SU-DHL-6 (cell line): ENCODE measurements around the gene CATSPERE.

Experiments
- H2AFZ ChIP-seq: fragments of 200-600 bp; sonication (generic); 2 replicates; pipeline ENCODE4 v1.6.1; 2014; ENCODE audit warnings: low read depth, mild to moderate bottlenecking, moderate library complexity, mixed read lengths, antibody characterized with exemption, low read length; ENCODE audit not compliant: severe bottlenecking
- H3F3A ChIP-seq: fragments of 200-600 bp; shearing (Covaris generic); 2 replicates; pipeline ENCODE4 v1.6.0; 2016; ENCODE audit warnings: antibody characterized with exemption, mild to moderate bottlenecking; ENCODE audit not compliant: insufficient read depth
- H3K27ac ChIP-seq: fragments of 200-600 bp; sonication (generic); 2 replicates; pipeline ENCODE4 v1.5.1; 2016; ENCODE audit warnings: low read depth, mild to moderate bottlenecking, low read length, moderate library complexity, mixed read lengths
- H3K27me3 ChIP-seq: fragments of 200-600 bp; sonication (generic), shearing (Covaris generic); 2 replicates; pipeline ENCODE4 v1.6.0; 2014; ENCODE audit warnings: mild to moderate bottlenecking, low read length
- H3K36me3 ChIP-seq: fragments of 200-600 bp; sonication (generic); 2 replicates; pipeline ENCODE4 v1.6.1; 2014; ENCODE audit warnings: mild to moderate bottlenecking, low read length, mixed read lengths
- H3K4me2 ChIP-seq: fragments of 300-600, 200-600 bp; shearing (Covaris generic), sonication (generic); 2 replicates; pipeline ENCODE4 v1.6.0; 2014; ENCODE audit warnings: low read length, low read depth, mild to moderate bottlenecking; ENCODE audit not compliant: poor library complexity, severe bottlenecking
- H3K4me3 ChIP-seq: fragments of 200-600 bp; sonication (generic); 2 replicates; pipeline ENCODE4 v1.5.1; 2014; ENCODE audit warnings: antibody characterized with exemption, low read length, mild to moderate bottlenecking, mixed read lengths; ENCODE audit not compliant: insufficient read depth, poor library complexity, severe bottlenecking
- H3K79me2 ChIP-seq: fragments of 200-600 bp; sonication (generic); 2 replicates; pipeline ENCODE4 v1.6.1; 2014; ENCODE audit warnings: mild to moderate bottlenecking, low read length, moderate library complexity; ENCODE audit not compliant: insufficient read depth
- H3K9ac ChIP-seq: fragments of 200-600 bp; sonication (generic); 2 replicates; pipeline ENCODE4 v1.7.0; 2014; ENCODE audit warnings: mild to moderate bottlenecking, low read length
- H3K9me2 ChIP-seq: fragments of 200-600 bp; sonication (generic); replicated peaks from 2 replicates; pipeline ENCODE4 v1.6.1; 2014; ENCODE audit warnings: low read length; ENCODE audit not compliant: insufficient read depth
- H3K9me3 ChIP-seq: fragments of 200-600 bp; sonication (generic); 2 replicates; pipeline ENCODE4 v1.6.1; 2014; ENCODE audit warnings: low read length, mixed read lengths; ENCODE audit not compliant: insufficient read depth
- H4K20me1 ChIP-seq: fragments of 200-600 bp; sonication (generic); 2 replicates; pipeline ENCODE4 v1.6.1; 2014; ENCODE audit warnings: low read depth, mild to moderate bottlenecking, antibody characterized with exemption, low read length, moderate library complexity, mixed read lengths
- EZH2phosphoT487 ChIP-seq: fragments of 200-600 bp; sonication (generic), shearing (Covaris generic); conservative IDR thresholded peaks from 2 replicates; pipeline ENCODE4 v1.6.1; 2018; ENCODE audit warnings: mild to moderate bottlenecking, antibody characterized with exemption, low read length, moderate library complexity, mixed read lengths
- TF ChIP-seq, protein P1 (sequence below): fragments of 200-600 bp; sonication (generic); IDR thresholded peaks from one replicate; pipeline ENCODE4 v1.5.1; 2017; ENCODE audit warnings: antibody characterized with exemption, mild to moderate bottlenecking, low read length, moderate library complexity; ENCODE audit not compliant: insufficient read depth, poor library complexity, severe bottlenecking

Gene CATSPERE

DNA sequence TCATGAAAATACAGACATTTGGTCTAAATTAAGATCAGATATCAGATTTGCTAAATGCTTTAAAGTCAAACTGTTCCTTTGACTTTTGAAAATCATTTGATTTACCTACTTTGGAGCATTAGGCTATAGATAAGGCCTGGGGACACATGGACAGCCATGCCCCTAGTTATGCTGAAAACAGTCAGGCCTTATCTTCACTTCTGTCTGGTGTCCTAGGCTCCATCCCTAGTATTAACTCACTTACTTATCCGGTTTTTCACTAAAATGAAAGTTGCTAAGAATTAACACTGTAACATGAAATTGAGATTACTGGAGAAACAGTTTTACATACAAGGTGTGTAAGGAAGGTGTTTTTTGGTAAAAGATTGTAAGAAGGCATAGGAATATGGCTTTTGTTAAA is 4.5 kb upstream of the CATSPERE start:
- no peak overlapping the region for H3K9ac ChIP-seq
- no peaks in the 10 kb centered on the region for H3K27me3 ChIP-seq
- no peaks in the 10 kb centered on the region for H3F3A ChIP-seq
- H3K36me3 ChIP-seq, result 0 out of 2 replicates have a peak, but pooled peaks cover 5% of the 10 kb centered on the region
- H3K9me3 ChIP-seq, result peaks cover 4% of the 10 kb centered on the region; the same call in 1 of the 2 replicates
- H4K20me1 ChIP-seq, result no peaks in the 10 kb centered on the region
- TF ChIP-seq EZH2phosphoT487, result no peak
- TF ChIP-seq, protein P1, sequence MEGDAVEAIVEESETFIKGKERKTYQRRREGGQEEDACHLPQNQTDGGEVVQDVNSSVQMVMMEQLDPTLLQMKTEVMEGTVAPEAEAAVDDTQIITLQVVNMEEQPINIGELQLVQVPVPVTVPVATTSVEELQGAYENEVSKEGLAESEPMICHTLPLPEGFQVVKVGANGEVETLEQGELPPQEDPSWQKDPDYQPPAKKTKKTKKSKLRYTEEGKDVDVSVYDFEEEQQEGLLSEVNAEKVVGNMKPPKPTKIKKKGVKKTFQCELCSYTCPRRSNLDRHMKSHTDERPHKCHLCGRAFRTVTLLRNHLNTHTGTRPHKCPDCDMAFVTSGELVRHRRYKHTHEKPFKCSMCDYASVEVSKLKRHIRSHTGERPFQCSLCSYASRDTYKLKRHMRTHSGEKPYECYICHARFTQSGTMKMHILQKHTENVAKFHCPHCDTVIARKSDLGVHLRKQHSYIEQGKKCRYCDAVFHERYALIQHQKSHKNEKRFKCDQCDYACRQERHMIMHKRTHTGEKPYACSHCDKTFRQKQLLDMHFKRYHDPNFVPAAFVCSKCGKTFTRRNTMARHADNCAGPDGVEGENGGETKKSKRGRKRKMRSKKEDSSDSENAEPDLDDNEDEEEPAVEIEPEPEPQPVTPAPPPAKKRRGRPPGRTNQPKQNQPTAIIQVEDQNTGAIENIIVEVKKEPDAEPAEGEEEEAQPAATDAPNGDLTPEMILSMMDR, result no peak
- no peak overlapping the region for H3K4me3 ChIP-seq
- H3K79me2 ChIP-seq, result 0 out of 2 replicates have a peak, but pooled peaks cover under 1% of the 10 kb centered on the region
- no peak overlapping the region for H3K27ac ChIP-seq
- no peak overlapping the region for H2AFZ ChIP-seq
- H3K4me2 ChIP-seq, result no peak overlapping the region
- H3K9me2 ChIP-seq, result no peaks in the 10 kb centered on the region

DNA sequence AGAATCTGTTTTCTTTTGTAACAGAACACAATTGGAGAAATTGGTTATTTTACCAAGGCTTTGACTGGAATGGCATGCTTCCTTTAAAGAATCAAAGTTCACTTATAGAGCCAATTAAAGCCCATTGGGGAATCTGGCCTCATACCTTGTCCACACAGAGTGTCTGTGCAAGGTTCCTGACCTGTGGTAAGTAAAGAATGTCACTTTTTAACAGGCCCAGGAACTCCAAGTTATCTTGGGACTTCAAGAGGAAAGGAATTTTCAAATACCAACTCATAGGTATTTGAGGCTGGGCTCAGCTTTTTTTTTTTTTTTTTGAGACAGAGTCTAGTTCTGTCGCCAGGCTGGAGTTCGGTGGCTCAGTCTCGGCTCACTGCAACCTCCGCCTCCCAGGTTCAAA is 2.3 kb upstream of the CATSPERE start:
- Histone ChIP-seq H3F3A (peaks cover 12% of the 10 kb centered on the region), H3K4me2 (no peak overlapping the region), H3K36me3 (no peaks in the 10 kb centered on the region), H2AFZ (no peak overlapping the region), H3K9ac (no peak overlapping the region), H4K20me1 (no peaks in the 10 kb centered on the region), H3K9me3 (peaks cover 4% of the 10 kb centered on the region; the same call in 1 of the 2 replicates), H3K27me3 (no peaks in the 10 kb centered on the region), H3K27ac (no peak overlapping the region), H3K9me2 (no peaks in the 10 kb centered on the region), H3K79me2 (no peaks in the 10 kb centered on the region), H3K4me3 (no peak overlapping the region)
- TF ChIP-seq, protein P1, result no peak
- no peak for TF ChIP-seq EZH2phosphoT487

DNA sequence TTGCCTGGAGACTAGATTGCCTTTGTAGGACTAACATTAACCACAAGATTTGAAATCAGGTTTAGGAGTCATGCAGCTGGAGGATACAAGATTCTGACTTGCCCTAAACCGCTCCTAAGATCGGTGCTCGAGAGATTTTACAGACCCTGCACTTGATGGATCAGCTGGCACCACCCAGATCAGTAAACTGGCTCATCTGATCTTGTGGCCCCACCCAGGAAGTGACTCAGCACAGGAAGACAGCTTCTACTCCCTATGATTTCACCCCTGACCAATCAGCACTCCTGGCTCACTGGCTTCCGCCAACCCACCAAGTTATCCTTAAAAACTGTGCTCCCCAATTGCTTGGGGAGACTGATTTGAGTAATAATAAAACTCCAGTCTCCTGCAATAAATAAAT is 876 bp upstream of the CATSPERE start:
- H3K4me3 ChIP-seq, result no peak overlapping the region

More for the DNA sequence above, 876 bp upstream of the CATSPERE start:
- H3F3A ChIP-seq, result peaks cover 12% of the 10 kb centered on the region
- H4K20me1 ChIP-seq, result no peaks in the 10 kb centered on the region
- no peaks in the 10 kb centered on the region for H3K27me3 ChIP-seq
- H3K27ac ChIP-seq, result no peak overlapping the region
- H2AFZ ChIP-seq, result no peak overlapping the region
- H3K36me3 ChIP-seq, result no peaks in the 10 kb centered on the region
- H3K9me3 ChIP-seq, result peaks cover 4% of the 10 kb centered on the region; the same call in 1 of the 2 replicates
- no peaks in the 10 kb centered on the region for H3K79me2 ChIP-seq
- H3K9ac ChIP-seq, result no peak overlapping the region
- H3K9me2 ChIP-seq, result no peaks in the 10 kb centered on the region
- TF ChIP-seq, protein P1, result no peak
- TF ChIP-seq EZH2phosphoT487, result no peak
- no peak overlapping the region for H3K4me2 ChIP-seq
